BJ (cell line): ENCODE data around the gene NLE1. TPM values are rescaled to one million over a fixed set of nuclear protein-coding genes. Genes with fewer than 3 reads are reported as not detected.

Experiments used
- polyA plus RNA-seq: library from polyadenylated mRNA; depleted of rRNA; stranded (reverse); fragments of >200 nt; gene quantifications from 2 replicates; pipeline ENCODE4 v1.2.3, GENCODE V29; 2011; rRNA removed
- small RNA-seq: library from RNA; depleted of rRNA; stranded (forward); fragments of <200 nt; gene quantifications from one replicate; pipeline ENCODE3, GENCODE V24; 2012; ENCODE audit warnings: low replicate concordance, low read depth; ENCODE audit not compliant: insufficient read length

NLE1 gene
- polyA plus RNA-seq, 1 experiment: 14.9 TPM

Small RNA genes lying within 50 kb of the gene (small RNA-seq; reads per million reads assigned to genes)
- gene RNU6-840P: not detected

Other genes starting within 250 kb of the NLE1 start
- 1.4 and 2.8 TPM in 2 replicates for gene CCT6B, start 180.8 kb downstream of the NLE1 start, polyA plus RNA-seq
- gene ZNF830, start 180.8 kb downstream of the NLE1 start, polyA plus RNA-seq: 3.8 and 5.1 TPM in 2 replicates
- gene LIG3, start 161.8 kb downstream of the NLE1 start, polyA plus RNA-seq: 24.0 and 31.1 TPM in 2 replicates
- gene RFFL, start 78.6 kb downstream of the NLE1 start, polyA plus RNA-seq: 9.1 and 10.6 TPM in 2 replicates
- 13.1 and 16.1 TPM in 2 replicates for gene RAD51D, start 22.4 kb downstream of the NLE1 start, polyA plus RNA-seq
- not detected in 2 replicates for gene FNDC8, start 20.7 kb downstream of the NLE1 start, polyA plus RNA-seq
- not detected in 2 replicates for gene UNC45B, start 5.5 kb upstream of the NLE1 start, polyA plus RNA-seq
- not detected in 2 replicates for gene SLC35G3, start 52.1 kb upstream of the NLE1 start, polyA plus RNA-seq
- 32.6 and 65.3 TPM in 2 replicates for gene SLFN5, start 100.8 kb upstream of the NLE1 start, polyA plus RNA-seq
- 14.5 and 21.2 TPM in 2 replicates for gene SLFN11, start 231.3 kb upstream of the NLE1 start, polyA plus RNA-seq